Neural progenitor cell (in vitro differentiated cells): ENCODE results near the gene TFB2M. TPM values are rescaled to one million over a fixed set of nuclear protein-coding genes. Genes with fewer than 3 reads are reported as not detected.

Experiments used
- DNase-seq: peaks from one replicate; pipeline ENCODE4 v3.0.0-alpha.2; 2016; ENCODE audit warnings: low spot score
- H2AFZ ChIP-seq: fragments of 200-600 bp; sonication (generic); replicated peaks from 2 replicates; pipeline ENCODE4 v1.6.1; 2016; ENCODE audit warnings: antibody characterized with exemption
- H3F3A ChIP-seq: fragments of 200-600 bp; sonication (generic); 2 replicates; pipeline ENCODE4 v1.6.1; 2016; ENCODE audit warnings: antibody characterized with exemption, low read depth
- H3K27ac ChIP-seq: fragments of 200-600 bp; sonication (generic); 2 replicates; pipeline ENCODE4 v1.5.1; 2016; ENCODE audit warnings: mild to moderate bottlenecking
- H3K27me3 ChIP-seq: fragments of 200-600 bp; sonication (generic); 2 replicates; pipeline ENCODE4 v1.6.1; 2016; ENCODE audit warnings: mild to moderate bottlenecking, moderate library complexity
- H3K36me3 ChIP-seq: fragments of 200-600 bp; sonication (generic); 2 replicates; pipeline ENCODE4 v1.5.1; 2016
- H3K4me1 ChIP-seq: fragments of 200-600 bp; sonication (generic); 2 replicates; pipeline ENCODE4 v1.6.1; 2016; ENCODE audit warnings: mixed run types
- H3K4me2 ChIP-seq: fragments of 200-600 bp; sonication (generic); 2 replicates; pipeline ENCODE4 v1.6.1; 2016
- H3K4me3 ChIP-seq: fragments of 200-600 bp; sonication (generic); 2 replicates; pipeline ENCODE4 v1.5.1; 2016
- H3K79me2 ChIP-seq: fragments of 200-600 bp; sonication (generic); 2 replicates; pipeline ENCODE4 v1.6.1; 2016; ENCODE audit warnings: low read depth
- H3K9ac ChIP-seq: fragments of 200-600 bp; sonication (generic); 2 replicates; pipeline ENCODE4 v1.6.1; 2016
- H3K9me3 ChIP-seq: fragments of 200-600 bp; sonication (generic); 2 replicates; pipeline ENCODE4 v1.5.1; 2016; ENCODE audit warnings: low read depth
- H4K20me1 ChIP-seq: fragments of 200-600 bp; sonication (generic); 2 replicates; pipeline ENCODE4 v1.6.1; 2016; ENCODE audit warnings: low read depth
- H3K27ac Mint-ChIP-seq: 3 replicates; pipeline ENCODE4 v1.8.0; 2021; ENCODE audit warnings: mixed read lengths
- H3K27me3 Mint-ChIP-seq: 2 replicates; pipeline ENCODE4 v1.8.0; 2022; ENCODE audit warnings: low read depth, mild to moderate bottlenecking, inconsistent platforms, moderate library complexity, mixed read lengths; ENCODE audit not compliant: insufficient read depth
- H3K36me3 Mint-ChIP-seq: 3 replicates; pipeline ENCODE4 v1.8.0; 2021; ENCODE audit warnings: mixed read lengths
- H3K4me1 Mint-ChIP-seq: 3 replicates; pipeline ENCODE4 v1.8.0; 2021; ENCODE audit warnings: mixed read lengths
- H3K4me3 Mint-ChIP-seq: 3 replicates; pipeline ENCODE4 v1.8.0; 2021; ENCODE audit warnings: mild to moderate bottlenecking, moderate library complexity, mixed read lengths
- H3K9me3 Mint-ChIP-seq: 3 replicates; pipeline ENCODE4 v1.8.0; 2020; ENCODE audit warnings: mixed read lengths
- EZH2 ChIP-seq: fragments of 200-600 bp; sonication (generic); IDR thresholded peaks from 2 replicates; pipeline ENCODE4 v1.6.1; 2017; ENCODE audit warnings: antibody characterized with exemption, mild to moderate bottlenecking, moderate library complexity
- EZH2phosphoT487 ChIP-seq: fragments of 200-600 bp; sonication (generic); IDR thresholded peaks from 2 replicates; pipeline ENCODE4 v1.6.1; 2017; ENCODE audit warnings: antibody characterized with exemption
- total RNA-seq: library from RNA; depleted of rRNA; stranded (reverse); fragments of >200 nt; gene quantifications from 2 replicates; pipeline ENCODE4 v1.2.3, GENCODE V29; 2015; ENCODE audit warnings: low replicate concordance
- TF ChIP-seq, protein P1 (sequence below): fragments of 200-600 bp; sonication (generic); IDR thresholded peaks from 2 replicates; pipeline ENCODE4 v1.5.1; 2017; ENCODE audit warnings: antibody characterized with exemption, mild to moderate bottlenecking

The TFB2M gene
- total RNA-seq, 1 donor from 2014 or later = 21.1 TPM

DNA sequence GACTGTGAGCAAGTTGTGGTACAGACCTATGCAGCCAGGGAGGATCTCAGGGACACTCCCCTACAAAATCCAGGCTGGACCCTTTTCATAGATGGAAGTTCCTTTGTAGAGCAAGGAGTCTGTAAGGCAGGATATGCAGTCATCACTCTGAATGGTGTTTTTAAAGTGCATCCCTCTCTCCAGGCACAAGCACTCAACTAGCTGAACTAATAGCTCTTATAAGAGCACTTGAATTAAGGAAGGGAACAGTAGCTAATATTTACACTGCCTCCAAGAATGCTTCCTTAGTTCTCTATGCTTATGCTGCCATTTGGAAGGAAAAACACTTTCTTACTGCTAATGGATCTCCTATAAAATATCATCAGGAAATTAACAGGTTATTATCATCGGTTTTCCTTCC is 31.9 kb downstream of the TFB2M start:
- no peak overlapping the region for H3K4me3 ChIP-seq
- no peaks in the 10 kb centered on the region for H3K9me3 ChIP-seq
- TF ChIP-seq EZH2phosphoT487 (no peak), EZH2 (no peak)
- TF ChIP-seq, protein P1, sequence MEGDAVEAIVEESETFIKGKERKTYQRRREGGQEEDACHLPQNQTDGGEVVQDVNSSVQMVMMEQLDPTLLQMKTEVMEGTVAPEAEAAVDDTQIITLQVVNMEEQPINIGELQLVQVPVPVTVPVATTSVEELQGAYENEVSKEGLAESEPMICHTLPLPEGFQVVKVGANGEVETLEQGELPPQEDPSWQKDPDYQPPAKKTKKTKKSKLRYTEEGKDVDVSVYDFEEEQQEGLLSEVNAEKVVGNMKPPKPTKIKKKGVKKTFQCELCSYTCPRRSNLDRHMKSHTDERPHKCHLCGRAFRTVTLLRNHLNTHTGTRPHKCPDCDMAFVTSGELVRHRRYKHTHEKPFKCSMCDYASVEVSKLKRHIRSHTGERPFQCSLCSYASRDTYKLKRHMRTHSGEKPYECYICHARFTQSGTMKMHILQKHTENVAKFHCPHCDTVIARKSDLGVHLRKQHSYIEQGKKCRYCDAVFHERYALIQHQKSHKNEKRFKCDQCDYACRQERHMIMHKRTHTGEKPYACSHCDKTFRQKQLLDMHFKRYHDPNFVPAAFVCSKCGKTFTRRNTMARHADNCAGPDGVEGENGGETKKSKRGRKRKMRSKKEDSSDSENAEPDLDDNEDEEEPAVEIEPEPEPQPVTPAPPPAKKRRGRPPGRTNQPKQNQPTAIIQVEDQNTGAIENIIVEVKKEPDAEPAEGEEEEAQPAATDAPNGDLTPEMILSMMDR = no peak
- H3K4me2 ChIP-seq = no peak overlapping the region
- Mint-ChIP-seq H3K9me3 (peaks cover 18% of the 10 kb centered on the region), H3K4me1 (no peaks in the 10 kb centered on the region), H3K4me3 (no peak overlapping the region), H3K36me3 (no peaks in the 10 kb centered on the region), H3K27ac (no peak overlapping the region), H3K27me3 (peaks cover 4% of the 10 kb centered on the region)
- peaks cover 7% of the 10 kb centered on the region for H3K4me1 ChIP-seq
- no peaks in the 10 kb centered on the region for H3K27me3 ChIP-seq
- no peak for DNase-seq
- no peaks in the 10 kb centered on the region for H3F3A ChIP-seq
- no peak overlapping the region for H3K27ac ChIP-seq
- no peak overlapping the region for H2AFZ ChIP-seq
- no peaks in the 10 kb centered on the region for H3K36me3 ChIP-seq
- no peak overlapping the region for H3K9ac ChIP-seq
- H4K20me1 ChIP-seq = no peaks in the 10 kb centered on the region
- no peaks in the 10 kb centered on the region for H3K79me2 ChIP-seq

- H3K79me2 ChIP-seq = no peaks in the 10 kb centered on the region
- H3K36me3 ChIP-seq = no peaks in the 10 kb centered on the region
- peaks cover 7% of the 10 kb centered on the region for H3K4me1 ChIP-seq
- Mint-ChIP-seq H3K36me3 (no peaks in the 10 kb centered on the region), H3K27ac (no peak overlapping the region), H3K4me1 (no peaks in the 10 kb centered on the region), H3K4me3 (no peak overlapping the region), H3K9me3 (peaks cover 19% of the 10 kb centered on the region), H3K27me3 (peaks cover 4% of the 10 kb centered on the region)
- H3K4me2 ChIP-seq = peak overlapping the region; percentile 22
- no peak overlapping the region for H2AFZ ChIP-seq
- H3K27me3 ChIP-seq = no peaks in the 10 kb centered on the region
- no peak overlapping the region for H3K4me3 ChIP-seq
- no peaks in the 10 kb centered on the region for H3K9me3 ChIP-seq
- no peaks in the 10 kb centered on the region for H4K20me1 ChIP-seq
- peak; percentile 23 for DNase-seq
- no peak overlapping the region for H3K9ac ChIP-seq
- TF ChIP-seq EZH2 = no peak
- TF ChIP-seq, protein P1 = no peak
- no peak for TF ChIP-seq EZH2phosphoT487
- no peak overlapping the region for H3K27ac ChIP-seq
- H3F3A ChIP-seq = no peaks in the 10 kb centered on the region
Observed at GRCh38 chr1:246533371-246533905, 32.6 kb downstream of the TFB2M start.

- TF ChIP-seq EZH2 (no peak), EZH2phosphoT487 (no peak)
- TF ChIP-seq, protein P1 = no peak
- Mint-ChIP-seq H3K9me3 (peaks cover 19% of the 10 kb centered on the region), H3K27ac (no peak overlapping the region), H3K4me1 (no peaks in the 10 kb centered on the region), H3K27me3 (peaks cover 2% of the 10 kb centered on the region), H3K4me3 (no peak overlapping the region), H3K36me3 (no peaks in the 10 kb centered on the region)
- no peaks in the 10 kb centered on the region for H4K20me1 ChIP-seq
- no peaks in the 10 kb centered on the region for H3K9me3 ChIP-seq
- no peak overlapping the region for H3K4me2 ChIP-seq
- no peak overlapping the region for H2AFZ ChIP-seq
- no peak overlapping the region for H3K9ac ChIP-seq
- H3K27me3 ChIP-seq = no peaks in the 10 kb centered on the region
- H3K4me3 ChIP-seq = no peak overlapping the region
- H3K4me1 ChIP-seq = peaks cover 7% of the 10 kb centered on the region
- no peaks in the 10 kb centered on the region for H3K36me3 ChIP-seq
- H3K27ac ChIP-seq = no peak overlapping the region
- DNase-seq = no peak
- no peaks in the 10 kb centered on the region for H3F3A ChIP-seq
- no peaks in the 10 kb centered on the region for H3K79me2 ChIP-seq
Observed at GRCh38 chr1:246532519-246532918, 33.5 kb downstream of the TFB2M start.
